ENCODE results near the gene THAP8.

THAP8 gene

DNA sequence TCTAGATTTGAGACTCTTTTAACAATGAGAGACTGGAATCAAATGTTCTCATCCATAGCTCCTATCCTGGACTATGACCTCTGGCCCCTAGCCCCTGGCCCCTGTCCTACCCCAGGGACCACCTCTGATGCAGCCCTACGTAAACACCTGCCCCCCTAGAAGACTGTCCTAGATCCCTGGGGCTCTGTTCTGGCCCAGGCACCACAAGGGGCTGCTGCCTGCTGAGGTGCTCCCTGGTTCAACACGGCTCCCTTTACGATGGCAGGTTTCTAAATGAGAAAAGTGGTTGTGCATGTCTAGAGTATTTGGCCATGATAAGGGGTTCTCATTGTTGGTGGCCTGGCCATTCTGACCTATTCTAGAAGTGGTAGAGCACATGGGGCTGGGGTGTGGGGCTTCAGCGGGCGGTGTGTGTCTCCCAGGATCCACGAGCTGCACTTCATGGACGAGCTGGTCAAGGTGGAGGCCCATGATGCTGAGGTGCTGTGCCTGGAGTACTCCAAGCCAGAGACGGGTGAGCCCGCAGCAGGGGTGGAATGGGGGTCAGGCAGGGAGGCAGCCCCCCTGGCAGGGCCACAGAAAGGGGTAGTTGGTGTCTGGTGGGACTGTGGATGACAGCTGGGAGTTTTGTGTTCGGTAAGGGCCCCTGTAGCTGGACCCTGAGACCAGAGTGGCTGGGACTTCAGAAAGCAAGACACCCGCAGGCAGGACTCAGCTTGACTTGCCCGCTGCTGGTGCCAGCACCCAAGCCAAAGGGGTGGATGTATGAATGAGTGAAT lies 30.3 kb upstream of the THAP8 start:
- no peak overlapping the region for H3K4me3 ChIP-seq (replicated peaks in 1 of 2; ENCODE audit: low read depth in 2 of 2, low read length in 2 of 2)
- TF ChIP-seq, protein P1, sequence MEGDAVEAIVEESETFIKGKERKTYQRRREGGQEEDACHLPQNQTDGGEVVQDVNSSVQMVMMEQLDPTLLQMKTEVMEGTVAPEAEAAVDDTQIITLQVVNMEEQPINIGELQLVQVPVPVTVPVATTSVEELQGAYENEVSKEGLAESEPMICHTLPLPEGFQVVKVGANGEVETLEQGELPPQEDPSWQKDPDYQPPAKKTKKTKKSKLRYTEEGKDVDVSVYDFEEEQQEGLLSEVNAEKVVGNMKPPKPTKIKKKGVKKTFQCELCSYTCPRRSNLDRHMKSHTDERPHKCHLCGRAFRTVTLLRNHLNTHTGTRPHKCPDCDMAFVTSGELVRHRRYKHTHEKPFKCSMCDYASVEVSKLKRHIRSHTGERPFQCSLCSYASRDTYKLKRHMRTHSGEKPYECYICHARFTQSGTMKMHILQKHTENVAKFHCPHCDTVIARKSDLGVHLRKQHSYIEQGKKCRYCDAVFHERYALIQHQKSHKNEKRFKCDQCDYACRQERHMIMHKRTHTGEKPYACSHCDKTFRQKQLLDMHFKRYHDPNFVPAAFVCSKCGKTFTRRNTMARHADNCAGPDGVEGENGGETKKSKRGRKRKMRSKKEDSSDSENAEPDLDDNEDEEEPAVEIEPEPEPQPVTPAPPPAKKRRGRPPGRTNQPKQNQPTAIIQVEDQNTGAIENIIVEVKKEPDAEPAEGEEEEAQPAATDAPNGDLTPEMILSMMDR (IDR thresholded peaks at IDR 0.05; ENCODE audit: low read depth, low read length), result no peak

DNA sequence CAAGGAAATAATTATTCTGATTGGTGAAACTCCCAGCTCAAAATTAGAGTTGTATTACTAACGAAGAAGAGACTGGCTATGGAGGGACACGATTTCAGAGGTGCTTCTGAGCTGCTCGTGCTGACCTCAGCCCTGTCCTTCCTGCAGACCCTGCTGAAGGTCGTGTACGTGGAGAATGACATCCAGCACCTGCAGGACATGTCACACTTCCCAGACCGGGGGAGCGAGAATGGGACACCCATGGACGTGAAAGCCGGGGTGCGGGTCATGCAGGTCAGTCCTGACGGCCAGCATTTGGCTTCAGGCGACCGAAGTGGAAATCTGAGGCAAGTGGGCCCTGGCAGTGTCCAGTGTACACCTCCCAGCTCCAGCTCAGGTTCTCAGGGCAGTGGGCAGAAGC lies 28.8 kb upstream of the THAP8 start:
- TF ChIP-seq, protein P1 (IDR thresholded peaks at IDR 0.05; ENCODE audit: low read depth, low read length), result no peak
- no peak for DNase-seq (ENCODE audit: low read depth in 2 of 2)
- H3K4me3 ChIP-seq (replicated peaks in 1 of 2; ENCODE audit: low read depth in 2 of 2, low read length in 2 of 2), result no peak overlapping the region

More for the DNA sequence above, 30.3 kb upstream of the THAP8 start:
- no peak for DNase-seq (ENCODE audit: low read depth in 2 of 2)

DNA sequence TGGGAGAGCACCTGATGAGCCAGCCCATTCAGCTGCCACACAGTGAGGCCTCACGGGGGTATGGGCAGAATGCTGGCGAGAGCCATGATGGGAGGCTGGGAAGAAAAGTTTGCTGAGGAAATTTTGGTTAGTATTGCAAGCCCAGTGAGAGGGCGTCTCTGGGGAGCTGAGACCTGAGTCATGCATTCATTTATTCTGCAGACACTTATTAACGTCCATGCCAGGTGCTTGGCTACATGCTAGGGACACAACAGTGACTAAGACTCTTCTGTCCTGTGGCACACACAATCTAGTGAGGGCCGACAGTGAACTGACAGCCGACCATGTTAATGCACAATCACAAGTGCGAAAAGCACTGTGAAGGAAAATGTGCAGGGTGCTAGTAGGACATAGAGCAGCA lies 27.8 kb upstream of the THAP8 start:
- TF ChIP-seq, protein P1 (IDR thresholded peaks at IDR 0.05; ENCODE audit: low read depth, low read length), result no peak
- no peak overlapping the region for H3K4me3 ChIP-seq (replicated peaks in 1 of 2; ENCODE audit: low read depth in 2 of 2, low read length in 2 of 2)

DNA sequence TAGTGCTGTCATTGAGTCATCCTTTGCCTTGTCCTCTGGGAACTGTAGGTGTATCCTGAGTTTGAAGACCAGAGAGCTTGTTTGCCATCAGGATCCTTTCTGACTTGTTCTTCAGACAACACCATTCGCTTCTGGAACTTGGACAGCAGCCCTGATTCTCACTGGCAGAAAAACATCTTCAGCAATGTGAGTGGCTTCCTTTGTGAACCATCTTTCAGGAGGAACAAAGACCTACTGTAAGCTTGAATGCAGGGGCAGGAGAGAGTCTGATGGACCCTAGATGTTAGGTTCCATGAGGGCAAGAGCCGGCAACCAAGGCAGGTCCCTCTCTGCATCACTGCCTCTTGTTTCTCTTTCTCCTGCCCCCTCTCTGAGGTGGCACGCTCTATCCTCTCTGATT lies 27.3 kb upstream of the THAP8 start:
- TF ChIP-seq, protein P1 (IDR thresholded peaks at IDR 0.05; ENCODE audit: low read depth, low read length), result no peak
- peak; percentile 5 to 7 for DNase-seq (ENCODE audit: low read depth in 2 of 2)
- H3K4me3 ChIP-seq (replicated peaks in 1 of 2; ENCODE audit: low read depth in 2 of 2, low read length in 2 of 2), result no peak overlapping the region

More for the DNA sequence above, 27.8 kb upstream of the THAP8 start:
- peak in 1 of 2 donors; percentile 66 for DNase-seq (ENCODE audit: low read depth in 2 of 2)

DNA sequence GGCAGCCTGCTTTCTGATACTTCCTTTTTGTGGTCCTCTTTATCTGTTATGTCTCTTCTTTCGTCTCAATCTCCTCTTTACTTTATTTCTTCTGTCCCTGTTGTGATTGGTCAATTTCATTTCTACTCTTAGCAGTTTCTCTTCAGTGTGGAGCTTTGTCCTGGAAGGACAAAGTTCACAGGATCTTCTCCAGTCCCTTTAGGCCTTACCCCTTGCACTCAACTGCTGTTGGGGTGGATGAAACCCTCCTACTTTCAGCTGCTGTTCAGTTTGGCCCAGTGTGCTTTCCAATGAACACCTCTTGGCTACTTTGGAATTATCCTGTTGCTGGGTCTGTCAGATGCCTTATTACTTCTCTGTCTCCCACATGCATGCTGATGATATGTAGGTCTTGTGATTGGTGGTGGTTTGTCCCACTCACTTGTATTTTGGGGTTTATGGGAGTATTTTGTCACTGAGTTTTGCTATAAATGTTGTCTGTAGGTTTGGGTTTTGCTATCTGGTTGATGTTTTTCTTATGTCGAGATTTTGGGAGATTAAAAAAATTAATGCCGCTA lies 25.4 kb upstream of the THAP8 start:
- no peak for DNase-seq (ENCODE audit: low read depth in 2 of 2)
- no peak overlapping the region for H3K4me3 ChIP-seq (replicated peaks in 1 of 2; ENCODE audit: low read depth in 2 of 2, low read length in 2 of 2)
- TF ChIP-seq, protein P1 (IDR thresholded peaks at IDR 0.05; ENCODE audit: low read depth, low read length), result no peak

DNA sequence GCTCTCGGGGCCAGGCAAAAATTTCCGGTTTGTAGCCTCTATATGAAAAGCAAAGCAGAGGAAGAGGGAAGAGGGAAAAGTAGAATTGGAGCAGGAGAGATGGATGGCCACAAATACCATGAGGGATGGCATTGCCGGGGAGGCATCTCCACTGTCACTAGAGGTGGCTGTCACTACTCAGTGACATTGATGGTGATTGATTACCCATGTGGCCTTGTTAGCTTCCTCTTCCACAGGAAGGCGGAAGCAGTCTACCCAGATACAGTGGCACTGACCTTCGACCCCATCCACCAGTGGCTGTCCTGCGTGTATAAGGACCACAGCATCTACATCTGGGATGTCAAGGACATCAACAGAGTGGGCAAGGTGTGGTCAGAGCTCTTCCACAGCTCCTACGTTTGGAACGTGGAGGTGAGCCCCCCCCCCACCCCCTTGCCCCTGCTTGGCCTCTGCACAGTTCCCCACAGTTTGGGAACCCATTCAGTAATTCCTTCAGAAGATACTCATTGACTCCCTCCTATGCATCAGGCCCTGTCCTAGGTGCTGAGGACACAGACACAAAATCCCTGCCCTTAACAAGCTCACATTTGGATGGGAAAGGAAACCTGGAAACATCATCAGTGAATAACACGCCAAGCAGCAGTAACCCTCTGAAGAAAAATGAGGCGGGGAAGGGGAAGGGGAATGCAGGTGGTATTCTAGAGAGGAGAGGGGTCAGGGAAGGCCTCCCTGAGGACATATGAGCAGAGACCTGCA lies 19.2 kb upstream of the THAP8 start:
- no peak overlapping the region for H3K4me3 ChIP-seq (replicated peaks in 1 of 2; ENCODE audit: low read depth in 2 of 2, low read length in 2 of 2)
- TF ChIP-seq, protein P1 (IDR thresholded peaks at IDR 0.05; ENCODE audit: low read depth, low read length), result no peak
- no peak for DNase-seq (ENCODE audit: low read depth in 2 of 2)

Data from cardiac fibroblast (primary cell).